Endothelial cell (in vitro differentiated cells): ENCODE data around the gene POLR3A. TPM values are rescaled to one million over a fixed set of nuclear protein-coding genes. Genes with fewer than 3 reads are reported as not detected.

Experiments
- DNase-seq: peaks from one replicate; pipeline ENCODE4 v3.0.0; 2021; ENCODE audit warnings: low spot score
- H3K27ac Mint-ChIP-seq: one replicate; pipeline ENCODE4 v1.8.0; 2021; ENCODE audit warnings: mixed read lengths, inconsistent platforms; ENCODE audit not compliant: unreplicated experiment
- H3K27me3 Mint-ChIP-seq: one replicate; pipeline ENCODE4 v1.8.0; 2021; ENCODE audit warnings: mild to moderate bottlenecking, moderate library complexity, mixed read lengths, inconsistent platforms; ENCODE audit not compliant: unreplicated experiment
- H3K36me3 Mint-ChIP-seq: one replicate; pipeline ENCODE4 v1.8.0; 2021; ENCODE audit warnings: mild to moderate bottlenecking, low read depth, mixed read lengths, inconsistent platforms; ENCODE audit not compliant: unreplicated experiment
- H3K4me1 Mint-ChIP-seq: one replicate; pipeline ENCODE4 v1.8.0; 2021; ENCODE audit warnings: mild to moderate bottlenecking, mixed read lengths, inconsistent platforms; ENCODE audit not compliant: unreplicated experiment
- H3K4me3 Mint-ChIP-seq: one replicate; pipeline ENCODE4 v1.8.0; 2021; ENCODE audit warnings: mild to moderate bottlenecking, mixed read lengths, inconsistent platforms; ENCODE audit not compliant: unreplicated experiment
- H3K9me3 Mint-ChIP-seq: one replicate; pipeline ENCODE4 v1.8.0; 2021; ENCODE audit warnings: mixed read lengths, inconsistent platforms; ENCODE audit not compliant: unreplicated experiment
- total RNA-seq: library from RNA; stranded (reverse); fragmentation: NEBNext Ultra II Directional; extraction: Animal tissue kit (Norgen Biotek cat#: 25700); gene quantifications from one replicate; pipeline ENCODE4 v1.2.1, GENCODE V29; 2021; ENCODE audit not compliant: unreplicated experiment
- TF ChIP-seq, protein P1 (sequence below): fragments of 200-600 bp; sonication (generic); IDR thresholded peaks from one replicate; pipeline ENCODE4 v1.5.0; 2021; ENCODE audit warnings: antibody characterized with exemption; ENCODE audit not compliant: unreplicated experiment

The POLR3A gene
- total RNA-seq, 1 donor from 2014 or later, result 18.4 TPM

DNA sequence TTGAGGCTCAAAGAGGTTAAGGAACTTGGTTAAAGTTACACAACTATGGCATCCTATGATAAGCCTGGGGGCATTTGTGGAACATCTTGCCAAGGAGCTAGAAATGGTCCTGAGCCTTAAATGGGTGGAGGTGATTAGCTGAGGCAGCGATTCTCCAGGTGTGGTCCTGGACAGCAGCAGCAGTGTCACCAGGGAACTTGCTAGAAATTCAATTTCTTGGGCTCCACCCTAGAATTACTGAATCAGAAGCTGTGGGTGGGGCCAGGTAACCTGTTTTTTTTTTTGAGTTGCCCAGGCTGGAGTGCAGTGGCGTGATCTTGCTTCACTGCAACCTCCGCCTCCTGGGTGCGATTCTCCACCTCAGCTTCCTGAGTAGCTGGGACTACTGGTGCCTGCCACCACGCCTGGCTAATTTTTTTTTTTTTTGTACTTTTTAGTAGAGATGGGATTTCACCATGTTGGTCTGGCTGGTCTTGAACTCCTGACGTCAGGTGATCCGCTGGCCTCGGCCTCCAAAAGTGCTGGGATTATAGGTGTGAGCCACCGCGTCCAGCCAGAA, 17.5 kb upstream of the POLR3A start:
- Mint-ChIP-seq H3K4me3 (no peak overlapping the region), H3K27me3 (peaks cover 2% of the 10 kb centered on the region), H3K4me1 (peaks cover 6% of the 10 kb centered on the region), H3K27ac (no peak overlapping the region), H3K36me3 (peaks cover under 1% of the 10 kb centered on the region), H3K9me3 (no peaks in the 10 kb centered on the region)
- TF ChIP-seq, protein P1, sequence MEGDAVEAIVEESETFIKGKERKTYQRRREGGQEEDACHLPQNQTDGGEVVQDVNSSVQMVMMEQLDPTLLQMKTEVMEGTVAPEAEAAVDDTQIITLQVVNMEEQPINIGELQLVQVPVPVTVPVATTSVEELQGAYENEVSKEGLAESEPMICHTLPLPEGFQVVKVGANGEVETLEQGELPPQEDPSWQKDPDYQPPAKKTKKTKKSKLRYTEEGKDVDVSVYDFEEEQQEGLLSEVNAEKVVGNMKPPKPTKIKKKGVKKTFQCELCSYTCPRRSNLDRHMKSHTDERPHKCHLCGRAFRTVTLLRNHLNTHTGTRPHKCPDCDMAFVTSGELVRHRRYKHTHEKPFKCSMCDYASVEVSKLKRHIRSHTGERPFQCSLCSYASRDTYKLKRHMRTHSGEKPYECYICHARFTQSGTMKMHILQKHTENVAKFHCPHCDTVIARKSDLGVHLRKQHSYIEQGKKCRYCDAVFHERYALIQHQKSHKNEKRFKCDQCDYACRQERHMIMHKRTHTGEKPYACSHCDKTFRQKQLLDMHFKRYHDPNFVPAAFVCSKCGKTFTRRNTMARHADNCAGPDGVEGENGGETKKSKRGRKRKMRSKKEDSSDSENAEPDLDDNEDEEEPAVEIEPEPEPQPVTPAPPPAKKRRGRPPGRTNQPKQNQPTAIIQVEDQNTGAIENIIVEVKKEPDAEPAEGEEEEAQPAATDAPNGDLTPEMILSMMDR, result no peak
- no peak for DNase-seq

DNA sequence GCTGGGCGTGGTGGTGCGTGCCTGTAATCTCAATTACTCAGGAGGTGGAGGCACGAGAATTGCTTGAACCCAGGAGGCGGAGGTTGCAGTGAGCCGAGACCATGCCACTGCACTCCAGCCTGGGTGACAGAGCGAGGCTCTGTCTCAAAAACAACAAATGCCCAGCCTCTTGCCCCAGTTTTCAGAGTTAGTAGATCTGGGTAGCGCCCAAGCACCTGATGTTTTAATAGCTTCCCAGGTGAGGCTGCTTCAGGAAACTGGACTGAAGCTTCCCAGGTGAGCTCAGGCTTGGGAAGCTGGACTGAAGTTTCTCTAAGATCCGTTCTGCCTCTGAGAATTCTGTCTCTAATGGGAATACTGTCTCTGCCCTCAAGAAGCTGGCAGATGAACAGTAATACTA, 16.5 kb upstream of the POLR3A start:
- Mint-ChIP-seq H3K4me1 (peaks cover 15% of the 10 kb centered on the region), H3K27ac (no peak overlapping the region), H3K27me3 (peaks cover 4% of the 10 kb centered on the region), H3K9me3 (no peaks in the 10 kb centered on the region), H3K36me3 (peaks cover 9% of the 10 kb centered on the region), H3K4me3 (no peak overlapping the region)
- DNase-seq, result no peak
- TF ChIP-seq, protein P1, result no peak

DNA sequence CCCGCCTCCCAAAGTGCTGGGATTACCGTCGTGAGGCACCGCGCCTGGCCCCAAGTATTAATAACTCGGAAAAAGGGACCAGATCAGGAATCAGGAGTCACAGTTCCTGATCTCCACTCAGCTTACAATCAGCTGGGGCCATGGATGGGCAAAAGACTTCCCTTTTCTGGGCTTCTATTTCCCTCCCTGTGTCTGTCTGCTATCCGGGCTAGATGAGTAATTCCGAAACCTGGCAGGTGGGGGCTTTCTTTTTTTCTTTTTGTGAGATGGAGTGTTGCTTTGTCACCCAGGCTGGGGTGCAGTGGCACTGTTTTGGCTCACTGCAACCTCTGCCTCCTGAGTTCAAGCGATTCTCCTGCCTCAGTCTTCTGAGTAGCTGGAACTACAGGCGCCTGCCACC, 15.9 kb upstream of the POLR3A start:
- H3K27me3 Mint-ChIP-seq, result peaks cover 4% of the 10 kb centered on the region
- peaks cover 13% of the 10 kb centered on the region for H3K36me3 Mint-ChIP-seq
- no peaks in the 10 kb centered on the region for H3K9me3 Mint-ChIP-seq
- peaks cover 18% of the 10 kb centered on the region for H3K4me1 Mint-ChIP-seq
- TF ChIP-seq, protein P1, result no peak
- H3K27ac Mint-ChIP-seq, result no peak overlapping the region
- H3K4me3 Mint-ChIP-seq, result no peak overlapping the region
- no peak for DNase-seq

DNA sequence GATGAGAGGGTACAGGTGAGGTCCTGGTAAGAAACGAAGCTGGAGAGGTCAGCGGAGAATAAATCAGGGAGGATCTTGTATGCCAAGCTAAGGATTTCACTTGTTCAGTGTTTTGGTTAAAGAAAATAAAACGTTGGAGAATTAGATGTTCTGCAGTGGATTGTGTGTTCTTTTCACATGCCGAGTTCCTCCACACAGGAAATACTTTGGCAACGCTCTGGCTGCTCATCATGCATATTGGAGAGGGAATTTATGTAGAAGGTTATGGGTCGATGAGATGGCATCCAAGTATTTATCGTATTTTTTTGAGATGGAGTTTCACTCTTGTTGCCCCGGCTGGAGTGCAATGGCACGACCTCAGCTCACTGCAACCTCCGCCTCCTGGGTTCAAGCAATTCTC, 15.4 kb upstream of the POLR3A start:
- TF ChIP-seq, protein P1, result no peak
- H3K36me3 Mint-ChIP-seq, result peaks cover 16% of the 10 kb centered on the region
- DNase-seq, result no peak
- peaks cover 4% of the 10 kb centered on the region for H3K27me3 Mint-ChIP-seq
- no peak overlapping the region for H3K27ac Mint-ChIP-seq
- H3K4me1 Mint-ChIP-seq, result peaks cover 18% of the 10 kb centered on the region
- H3K4me3 Mint-ChIP-seq, result no peak overlapping the region
- no peaks in the 10 kb centered on the region for H3K9me3 Mint-ChIP-seq

DNA sequence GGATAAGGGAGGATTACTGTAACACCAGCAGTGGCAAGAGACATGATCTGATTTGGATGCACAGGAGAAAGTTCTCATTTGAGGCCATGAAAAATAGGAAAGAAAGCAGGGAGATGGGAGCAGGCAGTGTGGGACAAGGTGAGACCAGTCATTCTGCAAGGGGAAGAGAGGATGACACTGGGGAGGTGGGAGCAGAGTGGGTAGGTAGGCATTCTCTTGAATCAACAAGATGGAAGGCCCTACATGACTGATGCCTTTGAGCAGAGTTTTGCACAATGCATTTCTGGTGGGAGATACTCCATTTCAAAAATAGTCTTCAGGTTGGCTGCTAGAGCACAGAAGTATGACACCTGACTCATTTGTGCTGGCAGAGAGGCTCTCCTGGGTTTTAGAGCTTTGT, 14.9 kb upstream of the POLR3A start:
- no peak overlapping the region for H3K4me3 Mint-ChIP-seq
- peaks cover 4% of the 10 kb centered on the region for H3K27me3 Mint-ChIP-seq
- H3K4me1 Mint-ChIP-seq, result peaks cover 18% of the 10 kb centered on the region
- no peak for DNase-seq
- no peaks in the 10 kb centered on the region for H3K9me3 Mint-ChIP-seq
- TF ChIP-seq, protein P1, result no peak
- no peak overlapping the region for H3K27ac Mint-ChIP-seq
- H3K36me3 Mint-ChIP-seq, result peaks cover 17% of the 10 kb centered on the region
